PC-3 (cell line): ENCODE data around the gene CHKB. TPM values are rescaled to one million over a fixed set of nuclear protein-coding genes. Genes with fewer than 3 reads are reported as not detected.

ENCODE experiments used
- ATAC-seq: fragments of 200-7000 bp; cut with Tn5 transposase; 2 replicates; pipeline ENCODE4 v1.9.1; 2020; ENCODE audit warnings: mild to moderate bottlenecking, moderate library complexity
- BruUV-seq: library from RNA; stranded (reverse); fragments of 400-500 nt; replicated peaks from 2 replicates; lab custom pipeline; 2021; lab: Mats Ljungman, UMichigan
- CTCF ChIA-PET: fragments of 300-600 bp; sonication (Branson Sonifier 250); formaldehyde crosslinking; loops from one replicate; lab custom pipeline; 2022; ENCODE audit warnings: antibody characterized with exemption; lab: Charles Lee
- POLR2A ChIA-PET: fragments of 300-600 bp; sonication (Branson Sonifier 250); formaldehyde crosslinking; loops from one replicate; lab custom pipeline; 2022; ENCODE audit warnings: antibody characterized with exemption; ENCODE audit not compliant: unreplicated experiment; lab: Charles Lee
- DNase-seq: peaks from one replicate; pipeline ENCODE4 v3.0.0-alpha.2; 2015
- H2AFZ ChIP-seq: fragments of 300-600 bp; sonication (generic); 2 replicates; pipeline ENCODE4 v1.6.0; 2016; ENCODE audit warnings: antibody characterized with exemption, low read length
- H3F3A ChIP-seq: fragments of 300-600 bp; sonication (generic); one replicate; pipeline ENCODE4 v1.6.0; 2017; ENCODE audit warnings: antibody characterized with exemption, low read length, control low read depth, mild to moderate bottlenecking; ENCODE audit not compliant: unreplicated experiment
- H3K27ac ChIP-seq: fragments of 300-600 bp; sonication (generic); 2 replicates; pipeline ENCODE4 v1.5.1; 2016; ENCODE audit warnings: mild to moderate bottlenecking, low read length
- H3K27me3 ChIP-seq: fragments of 300-600 bp; sonication (generic); 2 replicates; pipeline ENCODE4 v1.6.1; 2016; ENCODE audit warnings: low read length, mixed read lengths
- H3K36me3 ChIP-seq: fragments of 300-600 bp; sonication (generic); 2 replicates; pipeline ENCODE4 v1.6.1; 2016; ENCODE audit warnings: low read depth, mixed run types, low read length, mixed read lengths
- H3K4me1 ChIP-seq: fragments of 300-600 bp; sonication (generic); 2 replicates; pipeline ENCODE4 v1.5.1; 2016; ENCODE audit warnings: low read length; ENCODE audit not compliant: insufficient read depth
- H3K4me2 ChIP-seq: fragments of 300-600 bp; sonication (generic); 2 replicates; pipeline ENCODE4 v1.6.0; 2016; ENCODE audit warnings: low read length
- H3K4me3 ChIP-seq: fragments of 300-600 bp; sonication (generic); 2 replicates; pipeline ENCODE4 v1.5.1; 2016; ENCODE audit warnings: mild to moderate bottlenecking, low read length, mixed read lengths
- H3K79me2 ChIP-seq: fragments of 300-600 bp; sonication (generic); 2 replicates; pipeline ENCODE4 v1.6.1; 2017; ENCODE audit warnings: low read length, mixed read lengths
- H3K9ac ChIP-seq: fragments of 300-600 bp; sonication (generic); 2 replicates; pipeline ENCODE4 v1.6.0; 2016; ENCODE audit warnings: mild to moderate bottlenecking, low read length
- H3K9me2 ChIP-seq: fragments of 300-600 bp; sonication (generic); replicated peaks from 2 replicates; pipeline ENCODE4 v1.6.1; 2016; ENCODE audit warnings: mixed run types, low read length, mixed read lengths
- H3K9me3 ChIP-seq: fragments of 300-600 bp; sonication (generic); 2 replicates; pipeline ENCODE4 v1.6.1; 2016; ENCODE audit warnings: low read length, mixed read lengths
- H4K20me1 ChIP-seq: fragments of 300-600 bp; sonication (generic); 2 replicates; pipeline ENCODE4 v1.6.1; 2016; ENCODE audit warnings: low read length, mixed read lengths
- EZH2 ChIP-seq: fragments of 300-600 bp; sonication (generic); IDR thresholded peaks from one replicate; pipeline ENCODE4 v1.6.1; 2017; ENCODE audit warnings: antibody characterized with exemption, mild to moderate bottlenecking, low read length; ENCODE audit not compliant: unreplicated experiment
- EZH2phosphoT487 ChIP-seq: fragments of 300-600 bp; sonication (generic); IDR thresholded peaks from 2 replicates; pipeline ENCODE4 v1.6.1; 2018; ENCODE audit warnings: mild to moderate bottlenecking, antibody characterized with exemption, low read length, borderline replicate concordance
- intact Hi-C: fragments of 100-400 bp; cut with micrococcal nuclease; formaldehyde crosslinking; loops from 2 replicates; pipeline ENCODE4 v1.9.0; 2023
- total RNA-seq: library from RNA; depleted of rRNA; stranded (reverse); fragments of >200 nt; gene quantifications from 2 replicates; pipeline ENCODE4 v1.2.3, GENCODE V29; 2014
- TF ChIP-seq, protein P1 (sequence below): fragments of 300-600 bp; sonication (generic); conservative IDR thresholded peaks from 2 replicates; pipeline ENCODE4 v1.5.1; 2017; ENCODE audit warnings: antibody characterized with exemption, low read depth, mild to moderate bottlenecking, low read length

CHKB gene
- total RNA-seq, 1 experiment from 2014 or later: 31.5 TPM

DNA sequence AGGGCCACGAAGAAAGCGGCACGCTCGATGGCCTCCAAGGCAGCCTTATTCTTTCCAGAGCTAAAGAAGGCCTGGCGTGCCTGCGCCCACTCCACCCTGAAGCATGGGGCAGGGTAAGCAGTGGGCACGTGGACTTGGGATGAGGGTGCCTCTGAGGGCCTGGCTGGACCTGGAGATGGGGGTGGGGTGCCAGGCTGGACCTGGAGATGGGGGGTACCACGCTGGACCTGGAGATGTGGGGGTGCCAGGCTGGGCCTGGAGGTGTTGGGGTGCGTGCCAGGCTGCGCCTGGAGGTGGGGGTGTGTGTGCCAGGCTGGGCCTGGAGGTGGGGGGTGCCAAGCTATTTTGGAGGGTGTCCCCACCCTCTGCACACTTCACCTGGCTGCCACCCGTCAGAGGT, 9.7 kb downstream of the CHKB start:
- Histone ChIP-seq H3K27ac (no peak overlapping the region), H2AFZ (no peak overlapping the region), H3K27me3 (no peaks in the 10 kb centered on the region), H3K79me2 (no peaks in the 10 kb centered on the region), H4K20me1 (no peaks in the 10 kb centered on the region), H3K4me3 (no peak overlapping the region), H3K9ac (no peak overlapping the region), H3K9me3 (no peaks in the 10 kb centered on the region), H3K4me1 (no peaks in the 10 kb centered on the region), H3K4me2 (no peak overlapping the region), H3K9me2 (no peaks in the 10 kb centered on the region), H3K36me3 (no peaks in the 10 kb centered on the region), H3F3A (no peaks in the 10 kb centered on the region)
- CTCF ChIA-PET: no interaction called here
- DNase-seq (no peak), ATAC-seq (no peak)
- POLR2A ChIA-PET: no interaction called here
- TF ChIP-seq EZH2 (no peak), EZH2phosphoT487 (no peak)
- TF ChIP-seq, protein P1, sequence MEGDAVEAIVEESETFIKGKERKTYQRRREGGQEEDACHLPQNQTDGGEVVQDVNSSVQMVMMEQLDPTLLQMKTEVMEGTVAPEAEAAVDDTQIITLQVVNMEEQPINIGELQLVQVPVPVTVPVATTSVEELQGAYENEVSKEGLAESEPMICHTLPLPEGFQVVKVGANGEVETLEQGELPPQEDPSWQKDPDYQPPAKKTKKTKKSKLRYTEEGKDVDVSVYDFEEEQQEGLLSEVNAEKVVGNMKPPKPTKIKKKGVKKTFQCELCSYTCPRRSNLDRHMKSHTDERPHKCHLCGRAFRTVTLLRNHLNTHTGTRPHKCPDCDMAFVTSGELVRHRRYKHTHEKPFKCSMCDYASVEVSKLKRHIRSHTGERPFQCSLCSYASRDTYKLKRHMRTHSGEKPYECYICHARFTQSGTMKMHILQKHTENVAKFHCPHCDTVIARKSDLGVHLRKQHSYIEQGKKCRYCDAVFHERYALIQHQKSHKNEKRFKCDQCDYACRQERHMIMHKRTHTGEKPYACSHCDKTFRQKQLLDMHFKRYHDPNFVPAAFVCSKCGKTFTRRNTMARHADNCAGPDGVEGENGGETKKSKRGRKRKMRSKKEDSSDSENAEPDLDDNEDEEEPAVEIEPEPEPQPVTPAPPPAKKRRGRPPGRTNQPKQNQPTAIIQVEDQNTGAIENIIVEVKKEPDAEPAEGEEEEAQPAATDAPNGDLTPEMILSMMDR: no peak
- intact Hi-C loops: no loop called here
- no TSS peak for BruUV-seq

DNA sequence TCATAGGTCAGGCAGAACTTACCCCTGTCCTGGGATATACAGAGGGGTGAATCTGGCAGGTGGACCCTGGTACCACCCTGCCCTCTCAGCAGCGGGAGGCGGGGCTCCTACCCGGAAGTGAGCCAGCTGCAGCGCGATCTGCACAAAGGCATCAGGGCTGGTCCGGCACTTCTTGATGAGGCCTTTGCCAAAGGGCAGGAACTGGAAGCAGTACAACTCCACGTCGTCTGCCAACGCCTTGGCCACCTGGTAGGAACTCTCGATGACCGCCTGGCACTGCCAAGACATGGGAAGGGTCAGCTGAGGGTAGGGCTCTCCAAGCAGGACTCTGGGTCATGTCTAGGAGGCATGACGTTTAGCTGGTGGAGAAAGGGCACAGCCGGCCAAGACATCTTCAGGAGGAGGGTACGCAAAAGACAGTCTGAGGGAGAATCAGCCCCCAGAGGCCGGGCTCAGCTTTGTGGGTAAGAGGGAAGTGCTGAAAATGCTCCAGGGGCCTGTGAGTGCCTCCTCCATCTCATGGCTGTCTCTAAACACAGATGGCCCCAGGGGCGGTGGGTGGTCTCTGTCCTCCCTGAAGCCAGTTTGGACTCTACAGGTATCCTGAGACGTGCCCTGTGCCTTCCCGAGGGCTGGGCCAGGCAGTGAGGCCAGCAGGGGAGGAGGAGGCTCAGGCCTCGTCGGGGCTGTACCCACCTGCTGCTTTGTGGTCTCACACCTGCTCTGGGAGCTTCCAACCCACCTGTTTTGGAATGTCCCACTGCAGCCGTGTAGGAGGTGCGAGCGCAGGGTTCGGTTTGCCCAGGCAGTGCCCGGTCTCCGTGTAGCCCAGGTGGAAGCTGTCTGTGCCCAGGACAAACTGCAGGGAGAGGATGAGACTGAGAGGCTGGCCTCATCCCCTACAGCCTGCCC, 11.1 kb downstream of the CHKB start:
- no peak for TF ChIP-seq EZH2
- TF ChIP-seq, protein P1: no peak
- no peak for TF ChIP-seq EZH2phosphoT487
- BruUV-seq: no TSS peak
- intact Hi-C loops: no loop called here
- Histone ChIP-seq H3K9me2 (no peaks in the 10 kb centered on the region), H3K79me2 (no peaks in the 10 kb centered on the region), H3K4me2 (no peak overlapping the region), H3K36me3 (no peaks in the 10 kb centered on the region), H3K27ac (no peak overlapping the region), H4K20me1 (no peaks in the 10 kb centered on the region), H2AFZ (no peak overlapping the region), H3K9me3 (no peaks in the 10 kb centered on the region), H3K4me1 (no peaks in the 10 kb centered on the region), H3K4me3 (no peak overlapping the region), H3F3A (no peaks in the 10 kb centered on the region), H3K9ac (no peak overlapping the region), H3K27me3 (no peaks in the 10 kb centered on the region)
- ChIA-PET POLR2A (no interaction called here), CTCF (no interaction called here)
- ATAC-seq (no peak), DNase-seq (no peak)

DNA sequence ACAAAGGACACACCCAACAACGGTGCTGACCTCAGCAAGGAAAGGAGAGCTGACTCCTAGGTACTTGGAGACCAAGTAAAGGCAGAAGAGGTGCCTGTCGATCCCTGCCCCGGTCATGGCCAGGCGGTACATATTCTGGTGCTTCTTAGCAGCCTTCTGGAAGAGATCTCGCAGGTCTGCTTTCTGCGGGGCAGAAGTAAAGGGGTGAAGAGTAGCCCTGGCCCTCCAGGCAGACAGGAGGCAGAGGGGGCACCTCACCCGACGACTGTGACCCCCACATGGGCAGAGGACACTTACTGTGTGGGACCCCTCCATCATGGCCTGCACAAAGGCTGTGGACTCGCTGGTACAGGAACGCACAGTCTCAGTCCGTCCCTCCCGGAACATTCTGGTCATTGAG, 11.8 kb downstream of the CHKB start:
- no peak overlapping the region for H3K4me3 ChIP-seq
- no peaks in the 10 kb centered on the region for H3K27me3 ChIP-seq
- H3K79me2 ChIP-seq: no peaks in the 10 kb centered on the region
- no peak for DNase-seq
- H3K4me2 ChIP-seq: no peak overlapping the region
- H3K4me1 ChIP-seq: no peaks in the 10 kb centered on the region
- no peak overlapping the region for H3K27ac ChIP-seq
- intact Hi-C loops: no loop called here
- CTCF ChIA-PET: no interaction called here
- no peak overlapping the region for H3K9ac ChIP-seq
- BruUV-seq: no TSS peak
- POLR2A ChIA-PET: no interaction called here
- no peaks in the 10 kb centered on the region for H3K9me2 ChIP-seq
- ATAC-seq: no peak
- no peaks in the 10 kb centered on the region for H3K9me3 ChIP-seq
- TF ChIP-seq EZH2: no peak
- TF ChIP-seq, protein P1: no peak
- TF ChIP-seq EZH2phosphoT487: no peak
- H2AFZ ChIP-seq: no peak overlapping the region
- no peaks in the 10 kb centered on the region for H4K20me1 ChIP-seq
- no peaks in the 10 kb centered on the region for H3K36me3 ChIP-seq
- no peaks in the 10 kb centered on the region for H3F3A ChIP-seq
